ENCODE measurements around the gene DNAJC5. TPM values are rescaled to one million over a fixed set of nuclear protein-coding genes. Genes with fewer than 3 reads are reported as not detected.
A peak's percentile ranks its signal among the peaks of the same experiment; 100 is the strongest.

Gene DNAJC5
- total and polyA plus RNA-seq, 2 of the 8 experiments (the other 6 are each of a cell fraction or from before 2014, with no cell fraction given), result 19.2 to 31.2 TPM

GRCh38 chr20:63864978-63865640, 29.8 kb upstream of the DNAJC5 start, which contains the start of gene TPD52L2 (continued):
- TF ChIP-seq RXRA (IDR thresholded peaks at IDR 0.05; ENCODE audit: insufficient read depth, low read depth, low read length), result no peak
- no peak for TF ChIP-seq SRF (IDR thresholded peaks at IDR 0.05; ENCODE audit: low read depth, low read length)
- peak; percentile 94 for TF ChIP-seq YY1 (IDR thresholded peaks at IDR 0.05; ENCODE audit: low read depth, low read length)
- peak; percentile 94 for TF ChIP-seq CEBPB (IDR thresholded peaks at IDR 0.05; ENCODE audit: low read depth, low read length)
- TF ChIP-seq TAF7 (optimal IDR thresholded peaks at IDR 0.05; ENCODE audit: borderline replicate concordance, low read depth, low read length), result peak; percentile 54
- no peak for TF ChIP-seq KDM4A (IDR thresholded peaks at IDR 0.05; ENCODE audit: low read depth, low read length, severe bottlenecking)
- peak; percentile 49; the same call in 1 of the 2 replicates for TF ChIP-seq RBBP5 (IDR thresholded peaks at IDR 0.05; ENCODE audit: borderline replicate concordance, low read depth, low read length)
- no peak for TF ChIP-seq HDAC6 (IDR thresholded peaks at IDR 0.05; ENCODE audit: low read depth, low read length)
- peak; percentile 32; the same call in 1 of the 2 replicates for TF ChIP-seq BACH1 (IDR thresholded peaks at IDR 0.05; ENCODE audit: low read length)
- no peak for TF ChIP-seq CBX8 (IDR thresholded peaks at IDR 0.05; ENCODE audit: borderline replicate concordance, low read depth, low read length)
- peak; percentile 92 for TF ChIP-seq USF2 (IDR thresholded peaks at IDR 0.05; ENCODE audit: low read length)
- TF ChIP-seq TEAD4 (IDR thresholded peaks at IDR 0.05; ENCODE audit: low read depth, low read length), result no peak
- no peak for TF ChIP-seq CTCF (IDR thresholded peaks at IDR 0.05; ENCODE audit: control extremely low read depth in 1 of 3, insufficient read depth in 1 of 3, low read depth in 1 of 3, low read length in 3 of 3)
- TF ChIP-seq CTBP2 (IDR thresholded peaks at IDR 0.05; ENCODE audit: borderline replicate concordance, insufficient read depth, insufficient read length, low read length), result no peak
- peak; percentile 98 for TF ChIP-seq TAF1 (IDR thresholded peaks at IDR 0.05; ENCODE audit: low read depth, low read length)

Data from H1 (cell line).